ENCODE data around the gene DGKI.

The DGKI gene

DNA sequence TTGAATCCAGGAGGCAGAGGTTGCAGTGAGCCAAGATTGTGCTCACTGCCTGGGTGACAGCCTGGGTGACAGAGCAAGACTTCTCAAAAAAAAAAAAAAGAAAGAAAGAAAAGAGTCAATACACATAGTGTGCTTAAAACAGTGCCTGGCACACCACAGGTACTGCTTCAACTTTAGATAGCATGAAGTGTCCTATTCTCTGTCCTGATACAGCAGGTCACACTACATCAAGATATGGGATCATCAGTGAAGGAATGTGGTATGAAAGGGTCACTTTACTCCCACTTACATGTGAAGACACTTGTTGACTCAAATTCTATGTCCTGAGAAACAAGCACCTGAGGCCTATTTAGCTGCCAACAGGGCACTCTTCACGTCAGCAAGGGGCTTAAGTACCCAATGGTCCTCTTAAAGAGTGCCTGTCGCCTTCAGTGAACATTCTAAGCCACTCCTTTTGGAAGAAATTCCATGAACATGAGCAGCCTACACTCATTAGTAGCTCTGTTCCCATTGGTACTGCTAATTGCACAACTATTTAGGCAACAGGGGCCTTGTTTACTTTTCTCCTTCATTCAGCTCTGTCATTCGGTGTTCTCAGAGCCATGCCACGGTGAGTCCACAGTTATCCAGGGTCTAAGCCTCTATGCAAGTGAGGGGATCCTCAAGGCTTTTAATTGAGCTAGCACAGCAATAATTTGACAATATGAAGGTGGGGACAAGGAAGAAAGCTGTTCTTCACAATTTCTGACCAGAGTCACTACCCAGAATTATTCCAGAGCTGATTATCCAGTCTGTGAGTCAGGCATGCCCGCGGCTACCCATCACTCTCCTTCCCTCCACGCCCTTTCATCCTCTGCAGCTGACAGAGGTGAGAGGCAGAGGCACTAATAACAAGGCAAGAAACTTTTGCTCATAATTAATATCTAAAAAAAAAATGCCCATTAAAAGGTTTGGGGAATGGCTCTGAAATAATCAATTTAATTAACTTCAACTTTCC is 446.6 kb downstream of the DGKI start:
- DNase-seq: no peak

DNA sequence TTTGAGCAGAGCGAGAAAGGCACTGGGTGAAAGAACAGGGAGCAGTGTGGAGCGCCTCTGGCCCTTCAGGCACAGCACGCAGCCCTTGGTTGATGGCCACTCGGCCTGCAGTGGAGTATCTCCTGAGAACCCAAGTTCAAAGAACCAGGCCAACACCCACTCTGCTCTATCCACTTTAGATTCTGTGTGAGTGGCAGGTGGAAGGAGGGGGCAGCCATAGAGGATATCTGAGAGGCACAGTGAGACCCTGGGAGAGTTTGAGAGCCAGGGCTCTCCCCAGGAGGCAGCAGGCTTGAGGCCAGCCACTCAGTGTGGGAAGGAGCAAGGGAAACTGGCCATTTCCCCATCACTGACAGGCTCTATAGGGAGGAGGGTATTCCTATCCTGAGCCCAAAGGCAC is 450.7 kb downstream of the DGKI start:
- DNase-seq: no peak

DNA sequence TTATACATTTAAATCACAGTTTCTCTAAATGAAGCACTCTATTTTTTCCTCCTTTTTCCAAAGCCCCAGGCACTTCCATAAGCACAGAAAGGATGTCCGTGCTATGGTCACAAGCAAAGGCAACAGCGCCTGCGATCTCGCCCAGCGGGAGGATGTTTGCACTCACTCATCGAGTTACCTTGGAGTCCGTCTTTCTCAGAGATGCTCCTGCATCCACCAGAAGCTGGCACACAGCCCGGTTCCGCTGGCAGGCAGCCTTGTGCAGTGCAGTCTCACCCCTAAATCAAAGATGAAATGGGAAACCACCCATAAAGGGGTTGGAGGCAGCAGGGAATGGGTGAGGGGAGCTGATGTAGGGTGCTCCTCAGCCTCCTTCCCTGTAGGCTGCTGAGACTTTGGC is 451.4 kb downstream of the DGKI start:
- no peak for DNase-seq

DNA sequence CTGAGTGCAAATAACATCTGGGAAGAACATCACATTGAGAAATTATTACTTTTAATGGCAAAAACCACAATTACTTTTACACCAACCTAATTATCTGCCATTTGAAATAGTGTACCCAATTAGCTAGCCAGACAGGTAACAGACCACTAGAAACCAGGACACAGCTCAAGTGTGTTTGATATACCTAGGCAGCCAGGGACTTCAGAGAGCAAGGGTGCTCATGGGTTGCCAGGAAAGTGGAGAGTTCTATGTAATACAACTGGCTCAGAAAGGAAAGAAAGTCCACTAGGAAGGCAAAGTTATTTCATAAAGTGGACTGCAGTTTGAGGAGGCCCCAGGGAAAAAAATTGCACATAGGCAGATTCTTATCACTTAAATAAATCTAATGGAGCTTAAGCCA is 453.2 kb downstream of the DGKI start:
- DNase-seq: no peak

DNA sequence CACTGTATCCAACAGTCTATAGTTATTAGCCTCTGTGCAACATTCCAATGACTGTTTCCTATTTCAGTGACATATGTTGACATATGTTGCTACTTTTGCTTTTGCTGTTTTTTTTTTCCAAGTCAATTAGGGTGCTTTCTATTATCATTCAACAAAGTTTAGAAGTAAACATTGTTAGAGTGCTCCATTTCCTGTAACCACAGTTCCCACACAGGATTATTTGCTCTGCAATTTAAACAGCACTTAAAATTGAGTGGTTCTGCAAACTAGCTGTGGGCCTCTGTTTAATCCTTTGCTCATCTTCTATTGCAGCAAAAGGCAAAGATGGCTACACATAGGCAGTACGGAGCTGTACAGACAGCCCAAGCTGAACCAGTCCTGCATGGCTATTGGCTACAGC is 456.7 kb downstream of the DGKI start:
- DNase-seq: no peak

DNA sequence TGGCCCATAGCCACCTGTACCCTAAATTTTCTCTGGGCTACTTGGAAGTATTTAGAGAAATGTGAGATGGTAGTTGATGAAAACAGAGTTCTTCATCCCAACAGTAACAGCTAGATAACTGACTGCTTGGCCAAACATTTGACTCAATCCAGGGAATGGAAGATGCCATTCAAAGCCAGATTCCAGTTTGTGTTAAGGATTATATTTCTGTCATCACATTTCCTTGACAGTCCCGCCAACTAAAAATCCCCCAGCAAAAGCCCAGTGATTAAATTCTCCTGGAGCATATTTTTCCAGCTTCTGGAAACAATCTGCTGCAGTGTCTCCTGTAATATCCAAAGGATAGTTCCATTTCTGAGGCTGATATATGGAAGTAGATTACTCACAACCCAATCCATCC is 457.9 kb downstream of the DGKI start:
- no peak for DNase-seq

DNA sequence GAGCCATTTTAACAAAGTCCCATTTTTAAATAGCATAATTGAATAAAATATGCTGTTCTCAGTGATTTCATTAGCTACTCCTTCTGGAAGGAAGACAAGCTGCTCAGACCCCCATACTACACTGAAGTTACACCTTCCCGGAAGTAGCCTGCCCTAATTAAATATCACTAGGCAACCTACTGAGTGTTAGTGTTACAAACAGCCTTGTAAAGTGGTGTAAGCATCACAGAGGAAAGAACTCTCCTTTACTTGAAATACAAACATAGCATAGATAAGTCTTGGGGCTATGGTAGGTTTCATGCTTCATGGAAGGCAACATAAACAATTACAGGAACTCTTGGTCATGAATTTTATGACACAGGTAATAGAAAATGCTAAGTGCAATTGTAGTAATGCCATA is 459.8 kb downstream of the DGKI start:
- no peak for DNase-seq

DNA sequence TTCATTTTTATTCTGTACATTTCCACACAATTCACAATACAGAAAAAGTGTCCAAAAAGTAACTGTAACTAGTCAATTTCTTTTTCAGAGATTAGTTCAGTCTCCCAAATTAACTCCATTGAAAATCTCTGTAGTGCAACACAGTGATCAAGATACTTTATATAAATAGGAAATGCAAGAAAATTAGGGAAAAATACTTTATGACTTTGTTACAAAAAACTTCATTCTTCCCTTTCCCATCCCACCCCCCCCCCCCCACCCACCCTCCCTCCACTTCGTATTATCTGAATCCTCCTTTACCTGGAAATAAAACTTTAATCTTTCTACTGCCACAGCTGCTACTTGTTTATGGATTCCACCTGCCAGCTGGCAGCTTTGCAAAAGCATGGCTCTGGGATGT is 465.7 kb downstream of the DGKI start:
- DNase-seq: no peak

DNA sequence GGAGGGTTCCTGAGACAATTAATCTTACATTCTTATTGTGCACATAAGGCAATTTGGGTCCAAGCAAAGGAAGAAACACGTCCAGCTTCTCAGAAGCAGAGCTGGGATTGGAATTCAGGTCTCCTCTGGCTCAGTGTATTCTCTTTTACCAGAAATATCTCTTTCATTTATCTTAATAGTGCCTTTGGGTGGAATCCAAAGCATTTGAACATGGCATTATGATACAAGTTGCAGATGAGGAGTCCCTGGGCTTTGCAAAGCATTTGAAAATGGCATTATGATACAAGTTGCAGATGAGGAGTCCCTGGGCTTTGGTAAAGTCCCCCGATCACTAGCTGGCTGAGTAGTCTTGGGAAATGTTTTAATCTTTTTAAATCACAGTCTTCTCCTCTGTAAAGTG is 473.3 kb downstream of the DGKI start:
- DNase-seq: no peak

DNA sequence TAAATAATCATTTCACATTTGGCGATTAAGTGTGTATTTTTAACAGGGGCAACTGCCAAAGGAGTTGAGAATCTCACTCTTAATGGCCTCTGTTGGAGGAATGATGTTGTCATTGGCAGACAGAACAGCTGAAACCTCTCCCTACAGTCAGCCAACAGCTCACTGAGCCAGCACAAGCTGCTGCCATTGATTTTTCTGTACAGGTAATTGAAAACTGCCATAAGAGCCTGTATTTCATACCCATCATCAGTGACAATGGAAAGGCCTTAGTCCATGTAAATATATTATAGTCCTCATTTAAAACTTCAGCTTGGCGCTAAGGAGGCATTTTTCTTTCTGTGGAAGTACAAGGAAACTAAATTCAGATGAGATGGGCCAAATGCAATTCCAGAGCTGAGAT is 475.2 kb downstream of the DGKI start:
- peak; percentile 66 for DNase-seq

DNA sequence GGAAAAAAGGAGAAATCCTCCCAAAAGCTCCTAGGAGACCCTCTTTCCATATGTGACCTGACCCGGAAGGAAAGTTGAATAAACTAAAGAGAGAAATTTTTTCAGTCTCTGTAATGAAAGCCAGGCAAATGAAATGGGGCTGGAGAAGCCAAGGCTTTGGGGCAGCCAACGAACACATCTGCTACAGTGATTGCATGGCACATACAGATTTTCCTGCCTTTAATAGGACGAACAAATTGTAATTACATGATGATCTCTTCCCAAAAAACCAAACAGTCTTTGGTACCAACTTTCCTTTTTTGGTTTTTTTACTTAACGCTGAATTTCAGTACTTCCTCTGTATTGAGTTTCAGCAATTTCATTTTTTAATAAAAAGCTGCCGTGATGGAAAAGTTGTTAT is 479.8 kb downstream of the DGKI start:
- peak; percentile 50 for DNase-seq

DNA sequence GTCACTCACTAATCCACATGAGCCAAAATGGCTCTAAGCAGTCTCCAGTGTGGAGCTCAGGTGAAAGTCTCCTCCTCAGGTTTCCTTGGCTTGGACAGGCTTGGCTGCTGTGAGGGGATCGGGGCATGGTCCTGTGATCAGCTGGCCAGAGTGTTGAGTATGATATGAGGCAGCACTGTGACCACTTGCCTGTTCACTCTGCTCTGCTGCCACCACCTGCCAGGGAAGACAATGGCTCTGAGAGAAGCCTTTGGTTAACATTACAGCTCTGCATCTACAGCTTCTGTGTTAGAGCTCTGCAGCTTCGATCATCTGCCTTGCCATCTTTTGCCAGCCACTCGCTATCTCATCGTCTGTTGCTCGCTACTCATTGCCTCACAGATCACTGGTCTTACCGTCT is 483.1 kb downstream of the DGKI start:
- DNase-seq: no peak

DNA sequence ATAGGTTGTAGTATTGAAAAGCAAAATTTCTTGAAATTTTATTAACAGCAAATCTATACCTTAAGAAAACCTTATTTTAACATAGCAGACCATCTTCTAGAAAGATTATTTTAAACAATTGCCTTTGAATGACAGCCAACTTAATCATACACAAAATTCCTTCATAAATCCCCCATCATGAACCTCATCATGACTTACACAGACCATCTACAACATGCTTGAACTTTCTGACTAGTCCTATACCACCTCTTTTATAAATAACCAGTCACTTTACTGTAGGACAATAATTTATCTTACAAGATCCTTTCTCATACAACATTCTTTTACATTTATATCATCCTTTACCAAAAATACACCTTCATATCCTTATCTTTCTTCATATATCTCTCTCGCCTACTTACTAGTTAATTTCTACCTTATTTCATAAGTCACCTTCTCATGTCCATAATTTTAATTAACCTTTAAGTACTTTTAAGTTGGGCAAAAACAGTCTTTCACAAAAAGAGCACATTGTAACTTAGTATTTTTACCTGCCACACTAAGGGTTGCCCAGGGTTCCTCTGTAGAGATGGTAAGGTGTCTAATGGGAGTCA is 486.6 kb downstream of the DGKI start:
- no peak for DNase-seq

DNA sequence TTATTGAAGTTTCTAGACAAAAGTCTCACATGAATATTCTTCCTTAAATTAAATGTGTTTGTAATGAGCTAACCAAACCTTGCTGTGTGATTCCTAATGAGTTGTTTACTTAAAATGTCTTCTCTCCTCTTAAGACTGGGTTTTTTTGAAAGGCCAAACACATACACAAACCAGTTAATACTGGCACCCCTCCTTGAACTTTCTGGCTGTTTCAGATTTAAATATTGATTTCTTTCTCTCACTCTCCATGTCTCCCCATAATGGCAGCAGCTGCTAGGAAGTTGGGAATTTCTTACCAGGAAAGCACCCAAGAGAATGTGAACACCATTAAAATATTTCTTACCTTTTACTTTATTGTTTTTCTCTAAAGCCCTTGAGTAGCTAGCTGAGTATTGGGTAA is 491.8 kb downstream of the DGKI start:
- no peak for DNase-seq

DNA sequence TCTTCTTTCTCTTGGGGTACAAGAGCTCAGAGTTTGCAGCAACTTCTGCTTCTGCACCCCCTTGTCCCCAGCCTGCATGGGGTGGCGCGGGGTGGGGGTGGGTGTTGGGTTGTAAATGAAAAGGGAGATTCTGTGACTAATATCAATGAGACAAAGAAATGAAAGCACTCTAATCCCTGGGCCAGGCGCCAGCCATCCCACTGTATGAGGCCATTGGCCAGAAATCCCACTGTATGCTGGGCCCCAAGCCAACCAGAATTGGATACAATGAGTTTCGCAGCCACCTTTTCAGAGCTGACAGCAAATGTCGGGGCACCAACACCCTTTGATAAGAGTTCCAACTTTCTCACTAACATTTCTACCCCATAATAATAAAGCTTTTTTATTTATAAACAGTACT is 492.4 kb downstream of the DGKI start:
- peak; percentile 59 for DNase-seq

DNA sequence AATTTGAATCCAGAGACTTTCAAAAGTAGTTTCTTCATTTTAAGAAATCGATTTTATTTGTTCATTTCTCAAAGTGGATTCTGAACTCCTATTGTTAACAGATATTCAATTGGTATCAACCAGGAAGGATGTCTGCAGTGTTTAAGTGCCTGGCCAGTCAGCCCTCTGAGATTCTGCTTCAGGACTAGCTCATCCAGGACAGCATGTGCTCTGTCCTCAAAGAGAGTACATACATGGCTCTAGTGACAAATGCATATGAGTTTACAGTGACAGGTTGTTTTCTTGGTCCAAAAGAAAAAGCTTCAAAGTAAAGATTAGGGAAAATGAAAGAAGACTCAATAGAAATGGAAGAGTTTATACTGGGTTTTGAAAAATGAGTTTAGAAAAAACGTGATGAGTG is 494.8 kb downstream of the DGKI start:
- DNase-seq: no peak

DNA sequence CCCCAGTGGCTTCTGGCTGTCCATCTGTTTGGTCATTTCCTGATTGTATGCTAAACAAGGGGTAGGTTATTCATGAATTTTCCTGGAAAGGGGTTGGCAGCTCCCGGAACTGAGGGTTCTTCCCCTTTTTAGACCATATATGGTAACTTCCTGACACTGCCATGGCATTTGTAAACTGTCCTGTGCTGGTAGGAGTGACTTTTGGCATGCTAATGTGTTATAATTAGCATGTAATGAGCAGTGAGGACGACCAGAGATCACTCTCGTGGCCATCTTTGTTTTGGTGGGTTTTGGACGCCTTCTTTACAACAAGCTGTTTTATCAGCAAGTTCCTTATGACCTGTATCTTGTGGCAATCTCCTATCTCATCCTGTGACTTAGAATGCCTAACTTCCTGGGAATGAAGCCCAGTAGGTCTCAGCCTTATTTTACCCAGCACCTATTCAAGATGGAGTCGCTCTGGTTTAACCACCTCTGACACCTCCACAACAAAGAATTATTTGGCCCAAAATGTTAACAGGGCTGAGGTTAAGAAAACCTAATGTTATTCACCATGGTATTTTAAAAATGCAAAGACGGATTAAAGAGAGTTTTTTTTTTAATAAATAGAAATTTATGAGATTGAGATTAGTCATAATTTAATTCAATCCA is 500.9 kb downstream of the DGKI start:
- no peak for DNase-seq

DNA sequence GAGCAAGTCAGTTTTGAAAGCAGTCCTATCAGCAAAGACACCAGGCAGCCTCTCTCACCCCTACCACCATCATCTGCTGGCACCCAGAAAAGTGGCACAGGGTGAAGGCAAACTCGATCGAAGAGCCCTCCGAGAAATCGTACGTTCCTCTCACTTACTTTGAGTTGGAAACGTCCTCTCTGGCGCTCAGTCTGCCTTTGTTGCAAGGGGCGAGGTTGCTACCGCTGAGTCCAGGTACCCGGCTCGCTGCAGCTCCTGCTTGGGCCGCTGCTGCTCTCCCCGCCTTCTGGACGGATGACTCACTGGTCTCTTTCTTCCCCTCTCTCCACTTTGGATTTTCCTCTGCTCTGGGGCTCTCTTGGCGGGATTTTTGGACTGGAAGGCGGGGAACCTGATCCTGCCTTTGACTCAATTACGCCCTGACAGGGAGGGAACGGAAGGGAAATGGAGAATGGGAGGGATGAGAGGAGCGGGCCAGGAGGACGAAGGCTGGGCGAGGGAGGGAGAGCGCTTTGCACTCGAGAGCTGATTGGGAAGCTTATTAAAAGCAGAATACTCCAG is 503.4 kb downstream of the DGKI start, which contains the start of gene PTN:
Gene PTN, minus strand, starts transcription at position 453 of the 561 bp plus-strand sequence. CDS start 88,760 bp downstream, outside the sequence.
- peak; percentile 90 for DNase-seq

DNA sequence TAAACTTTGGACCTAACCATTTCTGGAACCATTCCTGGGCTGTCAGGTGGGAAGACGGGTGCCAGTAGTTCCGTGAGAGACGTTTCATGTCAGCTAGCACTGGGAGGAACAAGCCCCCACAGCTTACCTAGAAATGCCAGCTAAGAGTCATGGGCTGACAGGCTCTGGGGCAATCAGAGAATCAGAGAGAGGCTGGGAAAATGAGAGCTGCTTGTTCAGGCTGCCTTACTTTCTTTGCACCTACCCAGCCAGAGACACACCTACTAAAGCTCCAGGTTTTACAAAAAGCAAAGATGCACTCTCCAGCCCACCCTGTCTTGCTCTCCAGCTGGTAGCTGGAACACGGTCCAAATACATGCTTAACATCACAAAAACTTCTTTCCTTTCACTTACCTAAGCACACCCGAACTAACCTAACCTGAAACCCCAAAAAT is 503.9 kb downstream of the DGKI start:
- DNase-seq: no peak

DNA sequence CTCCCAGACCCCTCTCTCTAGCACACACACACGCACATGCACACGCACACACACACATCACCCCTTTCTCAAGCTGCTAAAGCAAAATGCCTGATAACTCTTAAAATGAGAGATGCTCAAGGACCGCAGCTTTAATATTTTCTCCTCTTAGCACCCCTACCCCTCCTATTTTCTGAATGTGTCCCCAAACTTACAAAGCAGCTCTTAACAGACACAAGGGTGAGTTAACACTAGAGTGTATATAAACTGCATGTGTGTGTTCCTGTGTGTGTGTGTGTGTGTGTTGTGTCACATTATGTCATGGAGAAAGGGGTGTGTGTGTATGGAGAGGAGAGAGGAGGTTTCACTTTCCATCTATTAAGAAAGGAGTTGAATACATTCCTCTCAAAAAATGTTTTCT is 504.5 kb downstream of the DGKI start:
- DNase-seq: no peak

DNA sequence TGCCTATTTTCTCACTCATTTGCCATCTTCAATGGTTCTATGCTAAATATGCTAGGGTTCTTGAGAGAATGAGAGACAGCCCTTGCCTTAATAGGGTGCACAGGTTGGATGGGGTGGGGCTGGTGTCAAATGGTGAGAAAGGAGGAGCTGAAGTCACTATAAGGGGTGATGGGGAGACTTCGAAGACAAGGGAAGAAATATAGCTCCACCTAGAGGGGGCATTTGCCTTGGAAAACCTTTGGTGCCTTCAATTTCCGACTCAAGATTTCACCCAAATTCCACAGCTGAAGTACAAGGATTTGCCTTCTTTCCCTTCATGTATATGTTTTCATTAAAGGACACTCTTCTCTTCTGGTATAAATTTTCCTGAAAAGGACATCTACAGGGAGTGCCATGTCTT is 508.9 kb downstream of the DGKI start:
- DNase-seq: no peak

DNA sequence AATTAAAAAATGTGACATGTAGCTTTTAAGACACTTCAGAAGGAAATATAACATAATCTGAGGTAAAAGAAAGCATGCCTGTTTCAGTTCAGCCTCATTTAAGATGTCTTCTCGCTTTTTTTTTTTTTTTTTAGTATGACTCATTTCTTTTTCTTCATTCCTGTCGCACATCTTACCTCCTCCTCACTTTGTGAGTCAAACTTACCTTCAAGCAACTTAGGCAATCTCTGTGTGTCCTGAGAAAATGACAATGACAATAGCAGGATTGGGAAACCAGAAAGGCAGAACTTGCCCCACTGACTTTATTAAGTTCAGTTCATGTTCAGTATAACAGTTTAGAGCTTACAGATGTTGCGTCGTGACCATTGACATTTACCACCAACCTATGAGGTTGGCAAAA is 511.0 kb downstream of the DGKI start:
- no peak for DNase-seq

DNA sequence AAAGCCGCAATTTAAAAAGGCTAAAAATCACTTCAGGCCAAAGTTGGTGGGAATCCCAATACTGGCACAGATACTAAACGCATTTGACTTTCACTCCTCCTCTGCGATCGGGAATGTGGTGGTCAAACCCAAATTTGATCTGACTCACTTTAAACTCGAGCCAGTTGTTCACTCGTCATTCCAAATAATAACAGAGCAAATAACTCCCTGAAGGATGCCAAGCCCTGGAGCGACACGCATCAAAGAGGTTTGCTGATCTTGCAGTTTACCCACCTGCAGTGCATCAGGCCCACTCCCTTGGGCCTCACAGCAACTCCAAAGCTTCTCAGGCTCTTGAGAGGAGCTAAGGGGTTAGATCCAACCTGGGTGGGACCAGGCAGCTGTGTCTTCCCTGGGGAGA is 515.4 kb downstream of the DGKI start:
- DNase-seq: peak; percentile 45
